ENCODE data around the gene CCDC160. TPM values are rescaled to one million over a fixed set of nuclear protein-coding genes. Genes with fewer than 3 reads are reported as not detected.

The CCDC160 gene
- total and polyA plus RNA-seq, 2 of the 8 experiments (the other 6 are each of a cell fraction or from before 2014, with no cell fraction given), result 0.92 to 2.6 TPM

GRCh38 chrX:134239016-134239415, 2.0 kb downstream of the CCDC160 start:
- Histone ChIP-seq H2BK20ac (ENCODE audit: low read length) (no peak overlapping the region), H3K79me1 (ENCODE audit: low read depth, low read length) (no peaks in the 10 kb centered on the region), H3K4me2 (ENCODE audit: insufficient read depth in 1 of 2, low read depth in 2 of 2, low read length in 2 of 2) (peak overlapping the region; percentile 28 to 70; a peak in 1 of 4 replicates), H2AK5ac (ENCODE audit: low read depth, low read length) (no peak overlapping the region), H3K4me1 (replicated peaks in 1 of 4; ENCODE audit: control insufficient read depth in 3 of 4, insufficient read depth in 4 of 4, low read length in 3 of 4) (peaks cover 2 to 16% (median 7%) of the 10 kb centered on the region in 4 experiments; a peak in 4 of 7 replicates), H3K14ac (ENCODE audit: insufficient read length) (no peak overlapping the region), H3K56ac (replicated peaks; ENCODE audit: insufficient read length, low read depth, low read length) (no peak overlapping the region), H3K9ac (replicated peaks in 1 of 4; ENCODE audit: extremely low read depth in 1 of 4, low read depth in 3 of 4, low read length in 3 of 4) (no peak overlapping the region; a peak in 1 of 7 replicates), H2BK120ac (replicated peaks; ENCODE audit: low read depth, low read length) (no peak overlapping the region), H3K27me3 (replicated peaks in 1 of 4; ENCODE audit: control insufficient read depth in 3 of 4, extremely low read depth in 1 of 4, insufficient read depth in 3 of 4, low read length in 3 of 4) (no peaks in the 10 kb centered on the region), H3K4ac (replicated peaks; ENCODE audit: insufficient read length, low read depth, low read length) (no peak overlapping the region), H3K18ac (ENCODE audit: extremely low read depth, low read length) (no peak overlapping the region), H3K79me2 (ENCODE audit: control insufficient read depth in 1 of 2, insufficient read depth in 2 of 2, low read length in 2 of 2) (no peaks in the 10 kb centered on the region), H4K5ac (ENCODE audit: insufficient read length, low read depth, low read length) (no peak overlapping the region), H3K27ac (ENCODE audit: low read depth, low read length) (no peak overlapping the region), H3K36me3 (ENCODE audit: control insufficient read depth in 2 of 4, insufficient read depth in 4 of 4, low read length in 3 of 4) (peaks cover 0 to 3% (median 0%) of the 10 kb centered on the region in 4 experiments; a peak in 1 of 8 replicates), H3K9me3 (ENCODE audit: insufficient read depth in 2 of 2, low read depth in 1 of 2, low read length in 1 of 2) (no peaks in the 10 kb centered on the region), H2BK5ac (ENCODE audit: low read depth, low read length) (no peak overlapping the region), H2BK12ac (ENCODE audit: low read depth, low read length) (no peak overlapping the region), H3K4me3 (ENCODE audit: extremely low read depth in 1 of 4, insufficient read depth in 2 of 4, low read depth in 3 of 4, low read length in 4 of 4) (no peak overlapping the region), H4K20me1 (replicated peaks in 1 of 2; ENCODE audit: control insufficient read depth in 1 of 2, insufficient read depth in 2 of 2, low read length in 2 of 2) (no peaks in the 10 kb centered on the region), H4K8ac (ENCODE audit: extremely low read depth, insufficient read depth, low read length) (no peak overlapping the region), H2AFZ (ENCODE audit: low read length) (no peak overlapping the region), H3K23me2 (ENCODE audit: low read depth, low read length) (0 out of 2 replicates have a peak, but pooled peaks cover 4% of the 10 kb centered on the region), H3K23ac (ENCODE audit: insufficient read length) (no peak overlapping the region), H2BK15ac (ENCODE audit: low read length) (no peak overlapping the region), H4K91ac (replicated peaks; ENCODE audit: insufficient read length, low read length) (no peak overlapping the region)
- FAIRE-seq, result no peak
- ChIA-PET POLR2A (ENCODE audit: partially characterized antibody) (no interaction called here), CTCF (ENCODE audit: partially characterized antibody) (no interaction called here)
- no peak for DNase-seq (ENCODE audit: low read depth in 1 of 2, low spot score in 2 of 2)
- WGBS, 2 experiments (ENCODE audit: extremely low coverage in 1 of 2, insufficient coverage in 1 of 2, insufficient read length in 1 of 2, insufficient replicate concordance in 2 of 2, low coverage in 1 of 2, low lambda C conversion rate in 2 of 2, missing lambda C conversion rate in 1 of 2), result 63% methylated on average over 1 of the region's 1 CpG; no CpG with 5 or more reads in 1 of the 2 experiments
- TF ChIP-seq SIX5 (IDR thresholded peaks at IDR 0.05; ENCODE audit: low read depth, low read length) (no peak), TCF12 (IDR thresholded peaks at IDR 0.05; ENCODE audit: low read depth, low read length) (no peak), SIN3A (conservative IDR thresholded peaks at IDR 0.05 in 1 of 2, IDR thresholded peaks at IDR 0.05 in 1 of 2; ENCODE audit: low read depth in 1 of 2, low read length in 2 of 2) (no peak), EZH2 (IDR thresholded peaks at IDR 0.05; ENCODE audit: low read depth, low read length, severe bottlenecking) (no peak), JUN (IDR thresholded peaks at IDR 0.05; ENCODE audit: low read depth, low read length) (no peak), RBBP5 (IDR thresholded peaks at IDR 0.05; ENCODE audit: borderline replicate concordance, low read depth, low read length) (no peak)

All from H1 (cell line).